HG03571 (cell line): ENCODE data around the gene ZNF564.
"Not testable (repeated sequence)": the region's sequence is repeated elsewhere in the genome, so short reads cannot be mapped to it uniquely, and the experiment has no call there.

ENCODE experiments used
- ATAC-seq: cut with Tn5 transposase; IDR thresholded peaks from one replicate; pipeline ENCODE4 v1.9.1; 2021; ENCODE audit not compliant: unreplicated experiment

ZNF564 gene

DNA sequence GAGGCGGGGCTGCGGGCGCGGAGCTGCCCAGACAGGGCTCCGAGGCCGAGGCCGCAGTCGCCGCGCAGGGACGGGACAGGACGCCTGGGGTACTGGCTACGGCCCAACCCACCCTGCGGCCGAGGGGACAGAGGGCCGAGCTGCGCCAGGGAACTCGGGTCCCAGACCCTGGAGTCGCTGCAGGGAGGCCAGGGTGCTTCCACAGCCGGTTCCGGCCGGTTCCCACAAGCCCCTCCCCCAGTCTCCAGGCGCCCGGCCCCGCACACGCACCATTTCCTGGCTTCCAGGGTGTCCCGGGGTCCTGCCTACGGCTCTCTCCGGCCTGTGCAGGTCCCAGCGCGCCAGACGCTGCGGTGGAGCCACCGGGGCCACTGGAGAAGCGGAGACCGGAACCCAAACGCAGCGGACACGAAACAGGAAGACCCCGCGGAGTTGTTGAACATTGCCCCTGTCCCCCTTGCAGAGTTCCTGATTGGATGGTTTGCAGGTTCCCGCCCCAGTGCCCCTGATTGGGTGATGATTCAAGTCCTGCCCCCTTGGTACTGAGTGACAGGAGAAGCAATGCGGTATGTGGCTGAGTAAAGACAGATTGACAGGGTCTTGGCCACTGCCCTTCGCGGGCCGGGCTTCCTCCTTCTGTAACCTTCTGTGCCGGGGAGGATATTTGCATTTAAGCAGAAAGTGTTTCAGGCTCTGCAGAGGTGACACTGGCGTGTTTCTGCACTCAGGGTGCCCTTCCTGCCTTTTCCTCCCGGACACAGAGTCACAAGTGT is at the start of gene ZNF564:
ZNF564 (minus strand) TSS at position 423 of the 773 bp plus-strand sequence; CDS start at position 273, 150 bp downstream.
- peak; percentile 93 for ATAC-seq

DNA sequence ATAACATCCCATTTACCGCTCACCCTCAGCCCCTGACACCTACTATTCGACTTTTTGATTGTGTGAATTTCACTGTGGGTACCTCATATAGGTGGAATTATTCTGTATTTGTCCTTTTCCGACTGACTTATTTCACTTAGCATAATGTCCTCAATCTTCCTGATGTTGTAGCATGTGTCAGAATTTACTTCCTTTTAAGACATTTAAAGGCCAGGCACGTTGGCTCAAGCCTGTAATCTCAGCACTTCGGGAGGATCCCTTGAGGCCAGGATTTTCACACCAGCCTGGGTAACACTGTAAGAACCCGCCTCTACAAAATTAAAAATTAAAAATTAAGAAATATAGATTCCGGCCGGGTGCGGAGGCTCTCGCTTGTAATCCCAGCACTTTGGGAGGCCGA is 46.3 kb upstream of the ZNF564 start:
- no peak for ATAC-seq

DNA sequence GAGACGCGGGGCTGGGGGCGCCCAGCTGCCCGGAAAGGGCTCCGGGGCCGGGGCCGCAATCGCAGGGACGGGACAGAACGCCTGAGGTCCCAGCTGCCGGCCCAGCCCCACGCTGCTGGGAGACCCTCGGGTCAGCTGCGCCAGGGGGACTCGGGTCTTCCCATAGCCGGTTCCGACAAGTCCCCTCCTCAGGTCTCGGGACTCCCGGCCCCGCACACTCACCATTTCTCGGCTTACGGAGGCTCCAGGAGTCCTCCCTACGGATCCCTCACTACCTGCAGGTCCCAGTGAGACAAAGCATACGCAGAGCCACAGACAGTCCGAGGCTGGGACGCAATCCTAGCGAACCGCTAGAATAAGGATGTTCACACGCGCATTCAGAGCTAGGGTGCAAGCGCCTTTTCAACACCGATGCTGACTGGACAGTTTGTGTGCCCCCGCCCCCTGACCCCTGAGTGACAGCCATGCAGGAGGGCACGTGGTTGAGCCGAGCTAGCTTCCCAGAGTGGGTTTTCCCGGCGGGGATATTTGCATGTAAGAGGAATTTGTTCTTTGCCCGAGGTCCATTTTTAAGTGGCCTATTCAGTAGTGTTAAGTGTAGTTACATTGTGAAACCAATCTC is 45.8 kb upstream of the ZNF564 start:
- no peak for ATAC-seq

DNA sequence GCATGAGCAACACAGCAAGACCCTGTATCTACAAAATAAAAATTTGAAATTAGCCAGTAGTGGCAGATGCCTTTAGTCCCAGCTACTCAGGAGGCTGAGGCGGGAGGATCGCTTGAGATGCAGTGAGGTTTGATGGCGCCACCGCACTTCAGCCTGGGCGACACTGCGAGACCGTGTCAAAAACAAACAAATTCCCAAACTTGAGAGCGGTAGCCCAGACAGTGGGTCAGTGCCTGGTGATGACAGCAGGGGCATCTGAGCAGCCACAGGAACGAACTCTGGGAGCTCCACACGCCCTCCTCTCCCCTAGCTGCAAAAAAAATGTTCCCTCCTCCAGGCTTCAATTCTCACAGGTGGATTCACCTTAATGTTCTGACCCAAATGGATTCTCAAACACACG is 45.2 kb upstream of the ZNF564 start:
- ATAC-seq, result no peak

DNA sequence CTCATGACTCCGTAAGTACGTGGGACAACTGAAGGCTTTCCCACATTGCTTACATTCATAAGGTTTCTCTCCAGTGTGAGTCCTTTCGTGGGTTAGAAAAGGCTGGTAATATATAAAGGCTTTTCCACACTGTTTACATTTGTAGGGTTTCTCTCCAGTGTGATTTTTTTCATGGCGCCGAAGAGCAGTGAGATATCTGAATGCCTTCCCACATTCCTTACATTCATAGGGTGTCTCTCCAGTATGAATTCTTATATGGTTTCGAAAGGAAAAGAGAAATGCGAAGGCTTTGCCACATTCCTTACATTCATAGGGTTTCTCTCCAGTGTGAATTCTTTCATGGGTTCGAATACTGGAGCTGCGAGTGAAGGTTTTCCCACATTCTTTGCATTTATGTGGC is 29.8 kb upstream of the ZNF564 start:
- no peak for ATAC-seq

DNA sequence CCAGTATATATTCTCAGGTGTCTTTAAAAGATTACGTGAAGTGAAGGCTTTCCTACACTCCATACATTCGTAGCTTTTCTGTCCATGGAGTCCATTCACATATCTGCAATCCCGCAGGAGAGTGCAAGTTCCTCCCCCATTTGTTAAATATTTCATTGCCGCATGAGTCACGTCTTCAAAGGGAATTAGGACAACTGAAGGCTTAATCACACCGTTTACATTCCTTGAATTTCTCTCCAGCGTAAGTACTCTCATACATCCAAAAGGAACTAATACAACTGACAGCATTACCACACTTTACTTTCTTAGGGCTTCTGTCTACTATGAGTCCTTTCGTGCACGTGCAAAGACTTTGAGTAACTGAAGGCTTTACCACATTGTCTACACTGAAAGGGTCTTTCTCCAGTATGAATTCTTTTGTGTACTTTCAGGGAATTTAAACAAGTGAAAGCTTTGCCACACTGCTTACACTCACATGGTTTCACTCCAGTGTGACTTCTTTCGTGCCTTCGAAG is 29.0 kb upstream of the ZNF564 start:
- ATAC-seq, result no peak

DNA sequence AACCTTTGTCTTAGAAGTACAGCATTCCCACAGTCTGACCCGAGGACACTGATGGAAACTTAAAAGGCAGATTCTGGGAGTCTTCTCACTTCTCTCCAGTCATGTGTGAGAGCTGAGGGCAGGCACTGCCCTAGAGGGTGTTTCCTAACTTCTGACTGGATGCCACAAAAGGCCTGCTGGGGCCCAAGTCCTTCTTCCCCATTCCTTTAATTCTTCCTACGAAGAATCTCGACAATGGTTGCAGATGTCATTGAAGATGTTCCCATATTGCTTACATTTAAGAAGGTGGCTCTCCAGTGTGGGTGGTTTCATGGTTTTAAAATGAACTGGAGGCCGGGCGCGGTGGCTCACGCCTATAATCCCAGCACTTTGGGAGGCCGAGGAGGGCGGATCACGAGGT is 27.4 kb upstream of the ZNF564 start:
- no peak for ATAC-seq

DNA sequence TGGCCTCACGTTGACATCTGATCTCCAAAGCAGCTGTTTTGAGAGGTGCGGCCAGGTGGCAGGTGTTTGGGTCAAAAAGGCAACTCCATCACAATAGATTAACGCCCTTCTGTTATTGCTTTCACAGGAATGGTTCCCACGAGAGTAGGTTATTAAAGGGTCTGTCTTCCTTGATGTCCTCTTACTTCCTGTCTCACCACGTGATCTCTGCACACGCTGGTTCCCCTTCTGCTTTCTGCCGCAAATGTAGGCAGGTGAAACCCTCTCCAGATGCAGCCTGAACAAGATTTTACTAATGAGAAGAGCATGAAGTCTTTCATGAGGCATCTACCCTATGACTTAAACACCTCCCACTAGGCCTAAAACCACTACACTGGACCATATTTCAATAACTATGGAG is 22.8 kb upstream of the ZNF564 start:
- no peak for ATAC-seq

DNA sequence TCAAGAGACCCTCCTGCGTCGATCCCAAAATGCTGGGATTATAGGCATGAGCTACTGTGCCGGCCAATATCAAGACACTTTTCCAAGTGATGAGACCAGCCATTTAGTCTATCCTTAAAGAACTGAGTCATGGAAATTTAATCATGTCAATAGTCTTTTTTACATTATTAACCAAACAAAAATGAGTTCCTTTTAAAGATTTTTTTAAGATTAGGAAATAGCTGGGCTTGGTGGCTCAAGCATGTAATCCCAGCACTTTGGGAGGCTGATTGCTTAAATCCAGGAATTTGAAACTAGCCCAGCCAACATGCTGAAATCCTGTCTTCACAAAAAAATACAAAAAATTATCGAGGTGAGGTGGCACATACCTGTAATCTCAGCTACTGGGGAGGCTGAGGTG is 16.7 kb upstream of the ZNF564 start:
- no peak for ATAC-seq

DNA sequence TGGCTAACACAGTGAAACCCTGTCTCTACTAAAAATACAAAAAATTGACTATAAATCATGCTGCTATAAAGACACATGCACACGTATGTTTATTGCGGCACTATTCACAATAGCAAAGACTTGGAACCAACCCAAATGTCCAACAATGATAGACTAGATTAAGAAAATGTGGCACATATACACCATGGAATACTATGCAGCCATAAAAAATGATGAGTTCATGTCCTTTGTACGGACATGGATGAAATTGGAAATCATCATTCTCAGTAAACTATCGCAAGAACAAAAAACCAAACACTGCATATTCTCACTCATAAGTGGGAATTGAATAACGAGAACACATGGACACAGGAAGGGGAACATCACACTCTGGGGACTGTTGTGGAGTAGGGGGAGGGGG is 15.1 kb upstream of the ZNF564 start:
- not testable (repeated sequence) for ATAC-seq

DNA sequence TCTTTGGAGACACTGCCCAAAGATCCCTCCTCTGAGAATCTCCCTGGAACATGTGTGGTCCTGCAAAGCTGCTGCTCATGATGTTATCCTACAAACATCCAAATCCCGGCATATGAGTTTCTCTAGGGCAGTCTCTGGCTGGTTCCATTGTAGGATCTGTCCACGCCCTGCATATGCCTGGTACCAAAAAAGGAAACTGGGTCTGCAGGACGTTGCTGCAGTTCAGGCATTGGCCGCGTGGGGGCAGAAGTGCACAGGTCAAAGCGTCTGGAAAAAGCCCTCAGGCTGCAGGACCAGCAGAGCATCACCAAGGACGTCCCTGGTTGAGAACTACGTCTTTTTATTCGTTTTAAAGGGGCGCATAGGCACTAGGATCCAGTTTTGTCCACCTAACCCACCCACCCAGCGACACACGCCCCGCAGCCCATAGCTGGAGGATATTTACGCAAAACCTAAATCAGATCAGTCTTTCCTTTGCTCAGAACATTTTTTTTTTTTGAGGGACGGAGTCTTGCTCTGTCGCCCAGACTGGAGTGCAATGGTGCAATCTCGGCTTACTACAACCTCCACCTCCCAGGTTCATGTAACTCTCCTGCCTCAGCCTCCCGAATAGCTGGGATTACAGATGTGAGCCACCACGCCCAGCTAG is 12.9 kb upstream of the ZNF564 start:
- no peak for ATAC-seq

DNA sequence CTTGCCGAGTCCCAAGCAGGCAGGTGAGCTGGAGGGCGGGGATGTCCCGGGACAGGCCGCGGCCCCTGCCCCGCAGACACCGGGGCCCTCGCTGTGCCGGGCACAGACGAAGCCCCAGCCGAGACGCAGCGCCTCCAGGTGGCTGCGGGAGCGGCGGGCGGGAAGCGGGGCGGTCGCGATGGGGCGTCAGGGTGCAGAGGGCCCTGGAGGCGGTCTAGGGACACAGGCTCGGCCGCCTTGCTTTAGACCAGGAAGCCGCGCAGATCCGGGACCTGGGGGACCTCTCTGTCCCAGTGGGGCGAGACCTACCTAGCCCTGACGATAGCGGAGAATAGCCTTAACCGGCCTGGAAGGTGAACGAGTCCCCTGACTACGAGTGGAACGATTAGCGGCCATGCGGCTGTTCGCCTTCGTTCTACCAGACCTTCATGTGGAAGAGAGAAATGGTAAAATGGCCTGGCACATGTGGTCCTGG is 4.2 kb upstream of the ZNF564 start:
- ATAC-seq, result no peak

DNA sequence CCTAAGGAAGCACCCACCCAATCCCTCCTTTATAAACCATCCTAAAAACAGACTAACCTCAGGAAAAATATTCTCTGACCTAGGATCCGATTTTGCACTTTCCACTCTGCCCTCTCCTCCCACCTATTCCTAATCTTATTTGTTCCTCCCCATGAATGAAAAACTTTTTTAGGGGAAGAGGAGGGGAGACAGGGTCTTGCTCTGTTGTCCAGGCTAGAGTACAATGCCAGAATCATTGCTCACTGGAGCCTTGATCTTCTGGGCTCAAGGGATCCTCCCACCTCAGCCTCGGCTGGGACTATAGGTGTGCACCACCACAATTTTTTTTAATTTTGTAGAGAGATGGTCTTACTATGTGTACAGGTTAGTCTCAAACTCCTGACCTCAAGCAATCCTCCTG is 4.4 kb downstream of the ZNF564 start:
- no peak for ATAC-seq

DNA sequence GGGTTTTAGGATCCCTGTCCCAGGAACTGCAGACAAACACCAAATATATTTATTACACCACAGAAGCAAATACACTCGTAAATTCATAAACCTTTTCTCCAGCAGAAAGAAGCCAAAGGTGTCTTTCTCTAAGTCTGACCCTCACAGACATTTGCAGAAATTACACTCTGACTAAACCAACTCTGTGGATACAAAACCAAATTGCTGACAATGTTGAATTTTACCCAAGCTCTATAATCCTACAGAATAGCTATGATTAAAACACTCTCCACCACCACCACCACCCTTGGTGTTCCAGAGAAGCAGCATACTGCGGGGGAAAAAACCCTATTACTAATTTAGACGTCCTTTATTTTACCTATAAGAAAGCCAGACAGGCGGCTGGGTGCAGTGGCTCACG is 5.2 kb downstream of the ZNF564 start:
- no peak for ATAC-seq

DNA sequence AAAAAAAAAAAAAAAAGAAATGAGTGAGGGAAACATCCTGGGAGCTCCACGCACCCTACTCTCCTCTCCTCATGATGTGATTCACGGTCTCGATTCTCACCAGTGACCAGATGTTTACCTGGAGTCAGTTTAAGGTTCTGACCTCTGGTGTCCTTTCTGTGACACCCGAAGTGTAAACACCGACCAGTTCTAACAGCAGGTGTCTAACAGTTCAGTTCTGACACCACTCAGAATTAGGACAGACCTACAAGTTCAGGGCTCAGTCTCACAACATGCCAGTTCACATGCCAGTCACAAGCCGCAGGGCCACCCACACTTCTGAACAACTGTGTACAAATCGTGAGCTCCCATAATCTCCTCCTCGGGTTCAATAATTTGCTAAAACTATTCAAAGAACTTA is 6.0 kb downstream of the ZNF564 start:
- no peak for ATAC-seq

DNA sequence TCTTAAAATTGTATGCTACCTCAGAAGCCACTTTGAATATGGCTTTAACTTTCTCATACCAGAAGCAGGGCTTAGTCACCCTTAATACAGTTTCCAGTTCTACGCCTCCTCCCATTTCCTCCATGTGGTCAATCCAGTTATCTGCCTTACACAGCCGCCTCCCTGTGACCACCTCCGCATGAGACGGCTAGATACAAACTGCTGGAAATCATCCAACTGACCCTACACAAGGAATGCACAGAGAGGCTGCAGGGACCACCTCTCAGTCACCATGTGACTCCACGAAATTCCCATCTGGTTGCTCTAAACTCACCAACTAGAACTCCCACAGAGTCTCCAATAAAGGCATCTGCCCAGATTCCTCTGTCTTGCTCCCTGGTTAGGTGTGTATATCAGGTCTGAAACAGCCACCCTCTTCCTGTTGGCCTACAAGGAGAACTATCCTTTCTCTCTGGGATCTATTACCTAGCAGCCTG is 6.8 kb downstream of the ZNF564 start:
- ATAC-seq, result no peak

DNA sequence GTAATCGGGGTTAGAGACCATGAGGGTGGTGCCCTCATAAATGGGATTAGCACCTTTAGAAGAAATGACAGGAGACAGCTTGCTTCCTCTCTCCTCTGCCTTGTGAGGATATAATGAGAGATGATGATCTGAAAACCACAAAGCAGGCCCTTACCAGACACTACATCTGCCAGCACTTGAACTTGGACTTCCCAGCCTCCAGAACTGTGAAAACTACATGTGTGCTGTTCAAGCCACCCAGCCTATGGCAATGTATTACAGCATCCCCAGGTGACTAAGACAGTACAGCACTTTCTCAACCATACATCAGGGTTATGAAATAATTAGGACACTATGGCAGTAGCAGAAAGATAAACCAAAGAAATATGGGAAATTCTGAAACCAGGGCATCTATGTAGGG is 7.4 kb downstream of the ZNF564 start:
- no peak for ATAC-seq

DNA sequence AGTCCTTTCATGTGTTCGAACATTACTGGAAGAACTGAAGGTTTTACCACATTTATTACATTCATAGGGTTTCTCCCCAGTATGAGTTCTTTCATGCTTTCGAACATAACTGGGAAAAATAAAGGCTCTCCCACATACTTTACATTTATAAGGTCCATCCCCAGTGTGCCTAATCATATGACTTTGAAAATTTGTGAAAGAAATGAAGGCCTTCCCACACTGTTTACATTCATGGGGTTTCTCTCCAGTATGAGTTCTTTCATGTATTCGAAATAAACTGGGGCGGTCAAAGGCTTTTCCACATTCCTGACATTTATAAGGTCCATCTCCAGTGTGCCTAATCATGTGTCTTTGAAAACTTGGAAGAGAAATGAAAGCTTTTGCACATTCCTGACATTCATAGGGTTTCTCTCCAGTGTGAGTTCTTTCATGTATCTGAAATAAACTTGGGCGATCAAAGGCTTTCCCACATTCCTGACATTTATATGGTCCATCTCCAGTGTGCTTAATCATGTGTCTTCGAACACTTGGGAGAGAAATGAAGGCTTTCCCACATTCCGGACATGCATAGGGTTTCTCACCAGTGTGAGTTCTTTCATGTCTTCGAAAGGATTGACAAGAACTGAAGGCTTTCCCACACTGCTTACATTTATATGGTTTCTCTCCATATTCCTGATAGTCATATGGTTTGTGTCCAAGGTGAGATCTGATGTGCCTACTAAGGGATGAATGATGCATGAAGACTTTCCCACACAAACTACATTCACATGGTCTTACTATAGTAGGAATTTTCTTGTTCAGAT is 24.0 kb downstream of the ZNF564 start:
- no peak for ATAC-seq

DNA sequence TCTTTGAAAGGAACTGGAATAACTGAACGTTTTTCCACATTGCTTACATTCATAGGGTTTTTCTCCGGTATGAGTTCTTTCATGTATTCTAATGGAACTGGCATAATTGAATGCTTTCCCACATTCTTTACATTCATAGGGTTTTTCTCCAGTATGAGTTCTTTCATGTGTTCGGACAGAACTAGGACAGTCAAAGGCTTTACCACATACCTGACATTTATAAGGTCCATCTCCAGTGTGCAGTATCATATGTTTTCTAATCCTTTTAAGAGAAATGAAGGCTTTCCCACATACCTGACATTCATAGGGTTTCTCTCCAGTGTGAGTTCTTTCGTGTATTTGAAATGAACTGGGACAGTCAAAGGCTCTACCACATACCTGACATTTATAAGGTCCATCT is 24.7 kb downstream of the ZNF564 start:
- ATAC-seq, result no peak

DNA sequence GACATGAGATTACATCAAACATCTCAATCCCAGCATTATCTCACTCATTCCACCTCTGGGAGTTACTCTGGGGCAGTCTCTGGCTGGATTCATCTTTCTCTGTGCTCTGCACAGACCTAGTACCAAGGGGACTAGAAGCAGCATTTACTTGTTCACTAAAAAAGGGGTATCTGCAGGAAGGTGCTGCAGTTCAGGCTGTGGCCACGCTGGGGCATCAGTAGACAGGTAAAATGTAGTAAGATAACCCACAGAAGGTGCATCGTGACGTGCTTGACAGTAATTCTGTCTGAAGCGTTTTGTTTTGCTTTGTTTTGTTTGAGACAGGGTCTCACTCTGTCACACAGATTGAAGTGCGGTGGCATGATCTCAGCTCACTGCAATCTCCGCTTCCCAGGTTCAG is 29.3 kb downstream of the ZNF564 start:
- no peak for ATAC-seq

DNA sequence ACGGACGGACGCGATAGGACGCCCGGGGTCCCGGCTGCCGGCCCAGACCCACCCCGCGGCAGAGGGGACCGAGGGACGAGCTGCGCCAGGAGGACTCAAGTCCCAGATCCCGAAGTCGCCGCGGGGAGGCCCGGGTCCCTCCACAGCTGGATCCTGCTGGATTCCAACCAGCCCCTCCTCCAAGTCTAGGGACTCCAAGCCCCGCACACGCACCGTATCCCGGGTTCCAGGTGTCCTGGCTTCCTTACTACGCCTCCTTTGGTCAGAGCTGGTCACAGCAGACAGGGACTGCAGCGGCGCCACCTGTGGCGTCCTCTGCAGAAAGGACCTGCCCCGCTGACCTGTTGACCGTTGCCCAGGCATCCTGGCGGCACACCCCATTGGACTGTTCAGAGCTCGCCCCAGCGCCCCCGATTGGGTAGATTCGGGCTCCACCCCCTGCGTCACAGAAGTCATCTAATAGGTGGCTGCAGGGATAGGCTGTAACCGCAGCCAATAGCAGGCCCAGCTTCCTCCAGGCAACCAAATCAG is 37.7 kb downstream of the ZNF564 start:
- no peak for ATAC-seq
